Daoy (cell line): ENCODE measurements around the gene MORC2. TPM values are rescaled to one million over a fixed set of nuclear protein-coding genes. Genes with fewer than 3 reads are reported as not detected.

Experiments used
- total RNA-seq: library from RNA; depleted of rRNA; stranded (reverse); fragments of >200 nt; shearing (Covaris generic); gene quantifications from 2 replicates; pipeline ENCODE4 v1.2.3, GENCODE V29; 2014; rRNA removed

The MORC2 gene
- total RNA-seq, 1 experiment from 2014 or later = 12.6 TPM

Other genes starting within 250 kb of the MORC2 start
- 35.0 and 37.0 TPM in 2 replicates for gene TUG1, start 491 bp upstream of the MORC2 start, total RNA-seq
- 163 and 173 TPM in 2 replicates for gene SMTN, start 112.5 kb upstream of the MORC2 start, total RNA-seq
- gene SELENOM, start 138.8 kb upstream of the MORC2 start, total RNA-seq = 2.6 and 8.1 TPM in 2 replicates
- gene INPP5J, start 154.2 kb upstream of the MORC2 start, total RNA-seq = 0.80 and 1.3 TPM in 2 replicates
- 0.51 and 0.80 TPM in 2 replicates for gene PLA2G3, start 171.7 kb upstream of the MORC2 start, total RNA-seq
- gene RNF185, start 191.4 kb upstream of the MORC2 start, total RNA-seq = 17.1 and 19.1 TPM in 2 replicates
- 20.7 and 25.1 TPM in 2 replicates for gene LIMK2, start 243.5 kb upstream of the MORC2 start, total RNA-seq